HG03159 (cell line): ENCODE measurements around the gene ZNF548.

Source experiments
- ATAC-seq: cut with Tn5 transposase; IDR thresholded peaks from one replicate; pipeline ENCODE4 v1.9.1; 2021; ENCODE audit warnings: mild to moderate bottlenecking, moderate library complexity; ENCODE audit not compliant: unreplicated experiment

Gene ZNF548

DNA sequence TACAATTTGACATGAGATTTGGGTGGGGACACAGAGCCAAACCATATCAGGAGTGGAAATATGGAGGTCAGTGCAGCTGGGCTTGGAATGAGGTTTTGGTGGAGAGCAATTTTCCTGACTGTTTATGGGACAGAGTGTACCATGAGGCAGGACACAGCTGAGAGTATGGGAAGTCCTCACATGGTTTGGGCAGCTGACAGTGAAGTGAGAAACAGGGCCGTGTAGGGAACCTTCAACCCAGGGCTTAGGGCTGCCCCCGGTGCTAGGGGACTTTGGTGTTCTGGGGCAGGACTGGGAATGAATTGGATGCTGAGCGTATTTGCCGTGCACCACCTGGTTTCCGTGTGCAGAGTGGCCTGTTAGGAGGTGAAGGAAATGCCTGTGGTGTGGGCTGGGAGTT is 6.1 kb downstream of the ZNF548 start:
- ATAC-seq, result no peak

DNA sequence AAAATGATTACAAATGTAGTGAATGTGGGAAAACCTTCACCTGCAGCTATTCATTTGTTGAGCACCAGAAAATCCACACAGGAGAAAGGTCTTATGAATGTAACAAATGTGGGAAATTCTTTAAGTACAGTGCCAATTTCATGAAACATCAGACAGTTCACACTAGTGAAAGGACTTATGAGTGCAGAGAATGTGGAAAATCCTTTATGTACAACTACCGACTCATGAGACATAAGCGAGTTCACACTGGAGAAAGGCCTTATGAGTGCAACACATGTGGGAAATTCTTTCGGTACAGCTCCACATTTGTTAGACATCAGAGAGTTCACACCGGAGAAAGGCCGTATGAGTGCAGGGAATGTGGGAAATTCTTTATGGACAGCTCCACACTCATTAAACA is 9.2 kb downstream of the ZNF548 start:
- no peak for ATAC-seq

DNA sequence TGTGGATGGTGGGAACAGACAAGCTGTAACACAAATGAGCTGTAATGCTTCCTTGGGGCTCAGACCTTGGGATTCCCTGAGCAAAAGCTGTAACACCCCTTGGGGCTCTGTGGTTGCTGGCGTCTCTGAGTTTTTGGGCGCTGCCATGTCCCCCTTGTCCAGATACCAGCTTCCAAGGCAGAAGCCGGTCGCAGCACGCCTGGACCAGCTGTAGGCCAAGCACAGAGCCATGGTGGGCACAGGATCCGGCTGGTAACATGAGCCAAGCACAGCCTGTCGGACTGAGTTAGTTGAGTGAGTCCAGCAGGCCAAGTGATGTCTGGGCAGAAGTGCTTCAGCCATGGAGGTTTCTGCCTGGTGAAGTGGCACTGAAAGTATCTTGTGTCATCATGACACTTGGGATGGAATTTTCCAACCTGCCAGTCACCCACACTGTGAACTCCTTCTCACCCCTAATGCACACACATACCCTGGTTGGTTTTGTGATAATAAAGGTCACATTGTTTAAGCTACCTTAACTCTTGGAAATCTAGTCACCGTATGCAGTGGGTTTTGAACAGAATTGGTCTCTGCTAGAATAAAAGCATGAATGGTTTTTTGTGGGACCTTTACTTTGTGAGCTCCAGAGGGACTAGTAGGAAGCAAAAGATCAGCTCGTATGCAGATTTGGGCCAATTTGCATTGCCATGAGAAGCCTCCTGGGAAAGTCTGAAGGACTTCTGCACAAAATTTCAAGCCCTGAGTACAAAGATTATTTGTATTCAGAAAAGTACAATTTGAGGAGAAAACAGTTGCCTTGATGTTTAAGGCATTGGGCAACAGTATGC is 14.3 kb downstream of the ZNF548 start:
- ATAC-seq, result no peak

DNA sequence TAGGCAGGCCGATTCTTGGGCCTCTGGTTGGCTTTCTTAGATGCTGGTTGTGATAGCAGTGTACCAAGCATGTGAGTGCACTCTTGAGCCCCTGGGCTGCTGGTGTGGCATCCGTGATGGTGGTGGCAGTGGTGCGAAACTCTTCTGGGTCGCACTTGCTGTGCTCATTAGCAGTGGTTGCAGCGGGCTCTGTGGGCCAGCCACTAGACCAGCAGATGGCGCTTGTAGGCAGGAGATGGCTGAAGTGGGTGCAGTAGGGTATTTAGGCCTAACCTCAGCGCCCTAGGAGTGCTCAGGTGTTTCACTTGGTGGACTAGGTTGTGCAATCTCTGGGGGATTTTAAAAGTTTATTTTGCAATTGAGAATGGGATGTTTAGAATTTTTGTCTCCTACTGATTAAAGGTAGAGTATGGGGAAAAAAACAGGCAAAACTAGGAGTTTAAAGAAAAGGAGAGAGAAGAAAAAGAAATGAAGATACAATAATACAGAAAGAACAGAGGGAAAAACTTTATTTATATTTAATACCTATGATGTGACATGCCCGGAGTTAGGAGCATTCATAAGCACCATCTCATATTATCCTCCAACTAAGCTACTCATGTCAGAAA is 17.0 kb downstream of the ZNF548 start:
- ATAC-seq, result no peak

DNA sequence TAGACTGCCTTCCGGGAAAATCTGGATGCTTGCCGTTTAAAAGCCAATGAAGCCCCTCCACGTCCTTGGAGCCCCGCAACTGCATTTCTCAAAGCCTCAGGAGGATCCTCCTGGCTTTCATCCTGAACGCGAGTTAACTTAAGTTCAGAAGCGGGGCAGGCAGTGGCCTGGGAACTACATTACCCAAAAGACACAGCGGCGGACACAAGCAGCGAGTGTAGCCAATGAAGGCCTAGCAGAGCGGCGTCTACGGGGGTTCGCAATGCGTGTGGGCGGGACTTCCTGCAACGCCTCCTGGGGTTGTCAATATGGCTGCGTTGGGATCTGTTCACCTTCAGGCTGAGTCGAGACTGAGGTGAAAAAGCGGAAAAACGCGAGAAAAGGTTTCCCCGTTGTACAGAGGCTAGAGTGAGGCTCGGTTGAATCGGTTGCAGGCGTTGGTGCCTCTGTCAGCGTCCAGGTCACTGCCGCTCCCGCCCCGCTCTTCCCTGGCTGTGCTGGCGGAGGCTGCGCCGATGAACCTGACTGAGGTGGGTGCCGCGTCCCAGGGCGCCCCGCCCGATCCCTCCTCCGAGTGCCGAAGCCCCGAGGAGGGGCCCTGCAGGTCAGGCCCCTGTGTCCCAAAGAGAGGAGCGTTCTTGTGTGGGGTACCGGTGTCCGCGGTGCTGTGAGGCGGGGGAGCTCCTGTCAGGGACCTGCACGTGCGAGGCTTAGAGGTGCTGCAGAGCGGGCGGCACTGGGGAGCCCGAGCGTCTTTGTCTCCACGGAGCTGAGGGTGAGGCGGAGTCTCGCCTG is 21.4 kb downstream of the ZNF548 start, which contains the start of gene ZNF17:
ZNF17 (plus strand) TSS at position 285 of the 795 bp plus-strand sequence. CDS start 2,455 bp downstream, outside the sequence.
- peak; percentile 99 for ATAC-seq

DNA sequence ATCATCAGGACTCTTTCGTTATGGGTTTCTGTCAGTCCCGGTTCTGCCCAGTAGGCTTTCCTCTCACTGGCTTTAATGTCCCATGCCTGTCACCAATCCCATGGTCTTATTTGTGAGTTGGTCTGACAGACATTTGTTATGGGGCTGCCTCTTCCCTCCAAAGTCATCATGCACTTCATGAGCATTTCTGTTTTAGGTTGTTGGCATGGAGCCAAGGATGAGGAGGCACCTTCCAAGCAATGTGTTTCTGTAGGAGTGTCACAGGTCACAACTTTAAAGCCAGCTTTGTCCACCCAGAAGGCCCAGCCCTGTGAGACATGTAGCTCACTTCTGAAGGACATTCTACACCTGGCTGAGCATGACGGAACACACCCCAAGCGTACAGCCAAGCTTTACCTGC is 29.8 kb downstream of the ZNF548 start:
- ATAC-seq, result no peak

DNA sequence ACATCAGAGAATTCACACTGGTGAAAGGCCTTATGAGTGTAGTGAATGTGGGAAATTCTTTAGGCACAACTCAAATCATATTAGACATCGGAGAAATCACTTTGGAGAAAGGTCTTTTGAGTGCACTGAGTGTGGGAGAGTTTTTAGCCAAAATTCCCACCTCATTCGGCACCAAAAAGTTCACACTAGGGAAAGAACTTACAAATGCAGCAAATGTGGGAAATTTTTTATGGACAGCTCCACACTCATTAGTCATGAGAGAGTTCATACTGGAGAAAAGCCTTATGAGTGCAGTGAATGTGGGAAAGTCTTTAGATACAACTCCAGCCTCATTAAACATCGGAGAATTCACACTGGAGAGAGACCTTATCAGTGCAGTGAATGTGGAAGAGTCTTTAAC is 31.4 kb downstream of the ZNF548 start:
- ATAC-seq, result no peak

DNA sequence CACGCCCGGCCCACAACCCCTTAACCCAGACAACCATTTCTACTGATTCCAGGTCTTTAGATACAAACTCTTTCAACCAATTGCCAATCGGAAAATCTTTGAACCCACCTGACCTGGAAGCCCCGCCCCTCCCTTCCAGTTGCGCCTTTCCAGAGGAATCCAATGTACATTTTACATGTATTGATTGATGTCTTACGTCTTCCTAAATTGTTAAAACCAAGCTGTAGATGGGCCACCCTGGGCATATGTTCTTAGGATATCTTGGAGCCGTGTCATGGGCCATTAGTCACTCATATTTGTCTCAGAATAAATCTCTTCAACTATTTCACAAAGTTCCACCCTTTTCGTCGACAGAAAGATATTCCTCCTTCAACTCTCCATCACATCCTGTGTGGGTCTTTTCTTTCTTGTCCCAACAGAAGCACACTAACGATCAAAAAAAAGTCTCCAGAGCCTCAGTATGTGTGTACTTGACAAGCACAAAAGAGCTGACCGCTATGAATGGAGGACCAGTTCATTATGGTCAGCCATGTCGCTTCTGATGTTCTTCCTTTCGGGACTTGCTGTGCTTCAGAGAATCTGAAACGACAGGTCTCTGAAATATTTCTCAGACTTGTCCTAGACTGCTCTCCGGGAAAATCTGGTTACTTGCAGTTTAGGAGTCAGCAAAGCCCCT is 44.9 kb downstream of the ZNF548 start:
- peak; percentile 6 for ATAC-seq

DNA sequence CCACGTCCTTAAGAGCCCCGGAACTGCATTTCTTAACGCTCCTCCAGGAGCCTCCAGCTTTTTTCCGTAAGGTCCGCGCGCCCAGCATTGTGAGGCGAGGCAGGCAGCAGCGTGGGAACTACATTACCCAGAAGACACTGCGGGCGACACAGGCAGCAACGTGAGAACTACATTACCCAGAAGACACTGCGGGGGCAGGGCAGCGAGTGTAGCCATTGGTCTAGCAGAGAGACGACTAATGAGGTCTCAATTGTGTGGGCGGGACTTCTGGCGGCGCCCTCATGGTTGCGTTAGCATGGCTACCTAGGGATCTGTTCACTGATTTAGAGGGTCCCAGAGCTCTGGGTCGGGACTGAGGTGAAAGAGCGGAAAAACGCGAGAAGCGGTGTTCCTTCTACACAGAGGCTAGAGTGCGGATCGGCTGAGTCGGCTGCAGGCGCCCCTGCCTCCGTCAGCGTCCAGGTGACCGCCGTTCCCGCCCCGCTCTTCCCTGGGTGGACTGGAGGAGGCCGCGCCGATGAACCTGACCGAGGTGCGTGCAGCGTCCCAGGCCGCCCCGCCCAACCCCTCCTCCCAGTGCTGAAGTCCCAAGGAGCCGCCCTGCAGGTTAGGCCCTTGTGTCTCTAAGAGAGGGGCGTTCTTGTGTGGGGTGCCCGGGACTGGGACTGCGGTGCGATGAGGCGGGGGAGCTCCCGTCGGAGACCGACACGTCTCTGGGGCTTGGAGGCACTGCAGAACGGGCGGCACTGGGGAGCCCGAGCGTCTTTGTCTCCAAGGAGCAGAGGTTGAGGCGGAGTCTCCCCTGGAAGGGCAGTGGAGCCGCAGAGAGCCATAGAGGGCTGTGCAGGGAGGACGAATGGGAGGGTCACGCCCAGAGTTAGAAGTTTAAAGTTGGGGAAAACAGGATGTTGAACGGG is 45.7 kb downstream of the ZNF548 start, which contains the start of gene ZNF749:
ZNF749 (plus strand) TSS at position 264 of the 917 bp plus-strand sequence; CDS start at position 518, 254 bp downstream.
- peak; percentile 96 for ATAC-seq

DNA sequence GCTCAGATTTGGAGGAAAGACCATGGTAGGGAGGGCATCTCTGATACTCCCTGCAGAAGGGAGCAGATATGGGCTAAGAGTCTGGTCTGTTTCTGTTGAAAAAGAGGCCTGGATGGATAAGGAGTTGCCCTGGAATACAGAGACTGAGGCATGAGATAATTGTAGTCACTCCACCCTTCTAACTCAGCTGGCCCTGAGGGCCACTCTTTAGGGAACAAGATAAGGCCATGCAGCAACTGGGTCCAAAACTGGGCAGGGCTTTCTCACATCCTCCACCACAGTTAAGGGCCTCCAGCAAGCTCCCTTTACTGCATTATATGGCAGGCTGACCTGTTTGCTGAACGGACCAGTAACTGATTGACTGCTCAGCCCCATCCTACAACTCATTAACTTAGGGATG is 46.8 kb downstream of the ZNF548 start:
- no peak for ATAC-seq

DNA sequence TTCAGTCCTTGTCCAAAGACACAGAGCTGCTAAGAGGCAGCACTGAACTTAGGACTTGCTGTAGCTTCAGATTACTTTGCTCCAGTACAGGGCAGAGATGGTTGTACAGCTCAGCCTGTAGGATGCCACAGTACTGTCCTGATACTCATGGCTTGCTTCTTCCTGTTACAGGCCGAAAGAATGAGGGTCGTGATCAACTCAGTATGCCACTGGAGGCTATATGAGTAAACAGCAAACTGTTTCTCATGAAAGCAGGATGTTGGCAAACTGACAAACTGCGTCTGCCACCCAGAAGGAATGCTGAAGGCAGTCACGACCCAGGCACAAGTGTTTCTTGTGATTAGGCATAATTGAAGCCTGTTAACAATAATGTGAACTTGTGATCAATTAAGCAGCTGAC is 48.3 kb downstream of the ZNF548 start:
- no peak for ATAC-seq

DNA sequence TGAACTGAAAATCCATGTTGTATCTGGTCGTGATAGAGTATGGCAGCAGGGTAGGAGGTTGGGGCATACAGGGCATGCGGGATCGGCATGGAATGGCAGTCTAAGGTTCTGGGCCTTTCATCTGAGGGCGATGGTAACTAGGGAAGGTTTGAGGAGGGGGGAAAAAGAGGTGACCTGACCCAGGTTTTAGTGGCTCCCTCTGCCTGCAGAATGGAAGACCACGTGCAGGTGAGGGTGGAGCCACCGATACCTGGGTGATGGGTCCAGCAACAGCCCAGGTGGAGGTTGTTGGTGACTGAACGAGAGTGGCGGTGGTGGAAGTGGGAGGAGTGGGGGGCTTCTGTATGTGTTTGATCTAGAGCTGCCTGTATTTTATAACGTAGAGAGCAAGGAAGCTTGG is 49.3 kb downstream of the ZNF548 start:
- no peak for ATAC-seq

DNA sequence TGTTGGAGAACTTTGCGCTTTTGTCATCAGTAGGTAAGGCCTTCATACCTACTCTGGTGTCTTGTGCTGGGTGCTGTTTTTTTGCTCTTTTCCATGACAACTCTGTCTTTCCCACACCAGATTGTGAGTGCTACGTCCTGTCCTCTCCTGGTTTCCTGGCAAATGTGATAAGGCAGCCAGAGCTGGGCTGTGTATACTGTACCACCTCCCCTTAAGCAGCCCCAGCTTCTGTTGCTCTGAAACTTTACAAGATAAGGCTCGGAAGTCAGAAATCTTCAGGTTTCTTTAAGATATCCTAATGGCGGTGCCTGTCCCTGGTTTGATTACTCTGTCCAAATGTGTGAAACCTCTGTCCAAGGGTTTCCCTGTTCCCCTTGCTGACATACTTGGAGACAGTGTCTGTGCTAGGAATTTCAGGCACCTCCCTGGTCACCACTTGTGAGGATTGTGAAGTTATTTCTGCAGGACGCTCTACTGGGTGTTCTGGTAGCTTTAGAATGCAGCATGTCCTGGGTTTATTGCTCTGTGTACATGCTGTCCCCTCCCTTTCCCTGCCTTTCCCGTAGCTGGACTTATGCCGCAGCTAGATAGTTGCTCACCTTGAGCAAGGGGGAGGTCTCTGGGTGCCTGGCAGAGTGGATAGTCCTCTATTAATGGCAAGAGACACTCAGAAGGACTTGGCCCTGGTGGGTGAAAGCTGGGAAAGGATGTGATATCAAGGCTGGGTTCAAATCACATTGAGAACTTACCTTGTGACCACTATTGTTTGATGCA is 52.5 kb downstream of the ZNF548 start:
- no peak for ATAC-seq

DNA sequence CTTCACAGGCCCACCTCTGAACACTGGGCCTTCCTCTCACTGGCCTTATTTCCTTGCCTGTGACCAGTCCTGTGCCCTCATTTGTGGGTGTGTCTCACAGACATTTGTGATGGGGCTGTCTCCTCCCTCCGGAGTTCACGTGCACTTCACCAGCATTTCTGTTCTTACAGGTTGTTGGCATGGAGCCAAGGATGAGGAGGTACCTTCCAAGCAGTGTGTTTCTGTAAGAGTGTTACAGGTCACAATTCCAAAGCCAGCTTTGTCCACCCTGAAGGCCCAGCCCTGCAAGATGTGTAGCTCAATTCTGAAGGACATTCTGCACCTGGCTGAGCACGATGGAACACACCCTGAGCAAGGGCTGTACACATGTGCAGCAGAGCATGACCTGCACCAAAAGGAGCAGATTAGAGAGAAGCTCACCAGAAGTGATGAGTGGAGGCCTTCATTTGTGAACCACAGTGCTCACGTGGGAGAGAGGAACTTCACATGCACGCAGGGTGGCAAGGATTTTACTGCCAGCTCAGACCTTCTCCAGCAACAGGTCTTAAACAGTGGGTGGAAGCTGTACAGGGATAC is 53.6 kb downstream of the ZNF548 start:
- no peak for ATAC-seq

DNA sequence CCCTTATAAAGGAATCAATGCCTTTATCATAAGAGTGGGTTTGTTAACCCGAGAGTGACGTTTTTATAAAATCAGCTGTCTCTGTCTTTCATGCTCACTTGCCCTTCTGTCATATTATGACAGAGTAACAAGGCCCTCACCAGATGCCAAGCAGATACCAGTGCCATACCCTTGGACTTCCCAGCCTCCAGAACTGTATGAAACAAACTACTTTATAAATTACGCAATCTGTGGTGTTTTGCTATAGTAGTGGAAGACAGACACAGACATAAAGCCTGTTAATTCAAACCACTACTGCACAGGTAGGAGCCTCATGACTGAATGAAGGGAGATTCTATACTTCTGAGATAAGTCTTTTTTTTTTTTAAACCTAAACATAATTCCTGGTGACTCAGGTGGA is 62.7 kb downstream of the ZNF548 start:
- no peak for ATAC-seq
